Measurements from ENCODE around the gene RNF115. TPM values are rescaled to one million over a fixed set of nuclear protein-coding genes. Genes with fewer than 3 reads are reported as not detected.

Gene RNF115
- total and polyA plus RNA-seq, 2 donors (not counting 3 experiments of a cell fraction or from before 2014, with no cell fraction given), result 7.6 to 17.3 TPM

- no TSS peak for BruUV-seq (replicated peaks)
- no peak overlapping the region for H3K4me3 ChIP-seq (replicated peaks in 1 of 3; ENCODE audit: insufficient read depth in 1 of 3, low read depth in 1 of 3, low read length in 3 of 3)
- ChIA-PET POLR2A (no interaction called here), CTCF (interaction anchor here (1.3 kb wide), 1 partner anchor 17 kb away, joined by 8 read pairs; no protein-coding TSS in a partner anchor)
- no peak overlapping the region for H2AFZ ChIP-seq (ENCODE audit: low read depth, low read length)
- H3K9ac ChIP-seq (replicated peaks; ENCODE audit: extremely low read depth, insufficient read depth, low read length), result no peak overlapping the region
- H3K36me3 ChIP-seq (ENCODE audit: control insufficient read depth in 2 of 2, extremely low read depth in 1 of 2, insufficient read depth in 2 of 2, low read length in 2 of 2), result no peaks in the 10 kb centered on the region
- no peaks in the 10 kb centered on the region for H4K20me1 ChIP-seq (replicated peaks; ENCODE audit: control insufficient read depth, extremely low read depth, insufficient read depth, low read length)
- no peak overlapping the region for H3K27ac ChIP-seq (ENCODE audit: insufficient read depth, low read depth, low read length)
- no peaks in the 10 kb centered on the region for H3K79me2 ChIP-seq (ENCODE audit: control insufficient read depth, insufficient read depth, low read length)
- no peaks in the 10 kb centered on the region for H3K9me1 ChIP-seq (replicated peaks; ENCODE audit: control insufficient read depth, extremely low read depth, insufficient read depth, low read length)
- dilution Hi-C loops (cut with MboI; ENCODE audit: extremely low pct_ligation_motif_present, low sequenced_read_pairs), result no loop called here
- TF ChIP-seq POLR2AphosphoS5 (IDR thresholded peaks at IDR 0.05; ENCODE audit: insufficient read depth, low read depth, low read length) (no peak), MAX (IDR thresholded peaks at IDR 0.05; ENCODE audit: insufficient read depth, insufficient read length) (no peak), EZH2 (IDR thresholded peaks at IDR 0.05; ENCODE audit: borderline replicate concordance, low read depth, low read length, severe bottlenecking) (no peak), CTCF (IDR thresholded peaks at IDR 0.05; ENCODE audit: extremely low read depth in 1 of 2, insufficient read depth in 1 of 2, low read depth in 1 of 2, low read length in 2 of 2) (no peak), GATA2 (IDR thresholded peaks at IDR 0.05; ENCODE audit: insufficient read depth, insufficient read length, low read depth, low read length) (no peak), JUN (IDR thresholded peaks at IDR 0.05; ENCODE audit: borderline replicate concordance, insufficient read depth, insufficient read length, low read depth) (no peak), POLR2A (IDR thresholded peaks at IDR 0.05; ENCODE audit: low read depth, low read length) (no peak), MYC (IDR thresholded peaks at IDR 0.05; ENCODE audit: low read depth, low read length) (no peak), FOS (IDR thresholded peaks at IDR 0.05; ENCODE audit: borderline replicate concordance, insufficient read depth, low read length) (no peak)
- DNase-seq (ENCODE audit: low read depth, low spot score) (no peak), FAIRE-seq (no peak)
- intact Hi-C loops (cut with micrococcal nuclease), result no loop called here
- peaks cover 13% of the 10 kb centered on the region in 2 experiments for H3K27me3 ChIP-seq (ENCODE audit: control insufficient read depth in 2 of 2, insufficient read depth in 2 of 2, low read length in 2 of 2)
- H3K4me2 ChIP-seq (ENCODE audit: insufficient read depth, low read length), result no peak overlapping the region
- no peaks in the 10 kb centered on the region for H3K4me1 ChIP-seq (ENCODE audit: control insufficient read depth, extremely low read depth, insufficient read depth, low read length)
- no peaks in the 10 kb centered on the region for H3K9me3 ChIP-seq (replicated peaks; ENCODE audit: control insufficient read depth, insufficient read depth, low read length)
Observed at GRCh38 chr1:145702826-145703225, 121.1 kb downstream of the RNF115 start.
